Lower leg skin (tissue), 3 donors: ENCODE results near the gene GTPBP2.

Source experiments
- POLR2A ChIP-seq, 2 donors: fragments of 450-650 bp; IDR thresholded peaks; one replicate each; pipeline ENCODE4 v1.6.1; 2016 to 2017; ENCODE audit warnings: antibody characterized with exemption in 2 of 2, mild to moderate bottlenecking in 1 of 2, moderate library complexity in 1 of 2
- TF ChIP-seq, protein P1 (sequence below), 3 donors: fragments of 450-650 bp; IDR thresholded peaks; one replicate each; pipeline ENCODE4 v1.5.1; 2016; ENCODE audit warnings: antibody characterized with exemption in 3 of 3, mild to moderate bottlenecking in 3 of 3, moderate library complexity in 2 of 3

DNA sequence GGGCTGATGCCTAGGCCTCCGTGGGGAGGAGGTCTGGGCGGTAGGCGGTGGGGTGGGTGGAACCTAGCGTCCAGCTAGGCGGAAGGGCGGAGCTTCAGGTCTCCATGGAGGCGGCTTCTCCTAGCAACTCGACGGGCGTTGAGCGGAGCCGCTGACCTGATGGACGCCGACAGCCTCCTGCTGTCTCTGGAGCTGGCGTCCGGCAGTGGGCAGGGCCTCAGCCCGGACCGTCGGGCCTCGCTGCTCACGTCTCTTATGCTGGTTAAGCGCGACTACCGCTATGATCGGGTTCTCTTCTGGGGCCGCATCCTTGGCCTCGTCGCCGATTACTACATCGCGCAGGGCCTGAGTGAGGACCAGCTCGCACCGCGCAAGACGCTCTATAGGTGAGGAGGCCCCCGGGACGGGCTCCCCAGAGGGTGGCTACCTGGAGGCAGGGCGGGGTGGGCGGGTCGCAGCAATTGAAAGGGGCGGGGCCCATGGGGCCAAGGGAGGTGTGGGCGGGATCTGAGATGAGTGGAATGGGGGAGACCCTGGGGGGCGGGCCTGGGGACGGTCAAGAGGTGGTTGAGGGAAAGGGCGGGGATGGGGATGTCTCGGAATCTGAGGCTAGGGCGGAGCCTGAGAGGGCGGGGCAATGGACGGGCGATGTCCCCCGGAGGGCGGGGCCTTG is 16.0 kb upstream of the GTPBP2 start, which contains the start of gene RSPH9:
- TF ChIP-seq, protein P1, sequence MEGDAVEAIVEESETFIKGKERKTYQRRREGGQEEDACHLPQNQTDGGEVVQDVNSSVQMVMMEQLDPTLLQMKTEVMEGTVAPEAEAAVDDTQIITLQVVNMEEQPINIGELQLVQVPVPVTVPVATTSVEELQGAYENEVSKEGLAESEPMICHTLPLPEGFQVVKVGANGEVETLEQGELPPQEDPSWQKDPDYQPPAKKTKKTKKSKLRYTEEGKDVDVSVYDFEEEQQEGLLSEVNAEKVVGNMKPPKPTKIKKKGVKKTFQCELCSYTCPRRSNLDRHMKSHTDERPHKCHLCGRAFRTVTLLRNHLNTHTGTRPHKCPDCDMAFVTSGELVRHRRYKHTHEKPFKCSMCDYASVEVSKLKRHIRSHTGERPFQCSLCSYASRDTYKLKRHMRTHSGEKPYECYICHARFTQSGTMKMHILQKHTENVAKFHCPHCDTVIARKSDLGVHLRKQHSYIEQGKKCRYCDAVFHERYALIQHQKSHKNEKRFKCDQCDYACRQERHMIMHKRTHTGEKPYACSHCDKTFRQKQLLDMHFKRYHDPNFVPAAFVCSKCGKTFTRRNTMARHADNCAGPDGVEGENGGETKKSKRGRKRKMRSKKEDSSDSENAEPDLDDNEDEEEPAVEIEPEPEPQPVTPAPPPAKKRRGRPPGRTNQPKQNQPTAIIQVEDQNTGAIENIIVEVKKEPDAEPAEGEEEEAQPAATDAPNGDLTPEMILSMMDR (IDR thresholded peaks at IDR 0.05): no peak
- no peak for TF ChIP-seq POLR2A (IDR thresholded peaks at IDR 0.05)
